GM12878 (cell line): ENCODE results near the gene LRRC74B.

ENCODE experiments used
- MAX ChIP-seq: IDR thresholded peaks from 2 replicates; pipeline ENCODE4 v1.6.1; 2012; ENCODE audit warnings: low read depth, low read length, improper control_type of control experiment
- NFYB ChIP-seq: IDR thresholded peaks from 2 replicates; pipeline ENCODE4 v1.6.1; 2011; ENCODE audit warnings: low read depth, mild to moderate bottlenecking, low read length, improper control_type of control experiment, moderate library complexity; ENCODE audit not compliant: insufficient read depth
- SIN3A ChIP-seq: IDR thresholded peaks from 2 replicates; pipeline ENCODE4 v1.6.1; 2012; ENCODE audit warnings: low read depth, low read length, improper control_type of control experiment

- TF ChIP-seq SIN3A = no peak
- no peak for TF ChIP-seq NFYB
- TF ChIP-seq MAX = no peak
These were observed 35.2 kb upstream of the LRRC74B start for GRCh38 chr22:21010426-21011113.
